Measurements from ENCODE around the gene PRMT9. TPM values are rescaled to one million over a fixed set of nuclear protein-coding genes. Genes with fewer than 3 reads are reported as not detected.

The PRMT9 gene
- total and polyA plus RNA-seq, 9 of the 15 experiments (the other 6 are each of a cell fraction or from before 2014, with no cell fraction given), result 3.5 to 15.6 (median 7.2) TPM

DNA sequence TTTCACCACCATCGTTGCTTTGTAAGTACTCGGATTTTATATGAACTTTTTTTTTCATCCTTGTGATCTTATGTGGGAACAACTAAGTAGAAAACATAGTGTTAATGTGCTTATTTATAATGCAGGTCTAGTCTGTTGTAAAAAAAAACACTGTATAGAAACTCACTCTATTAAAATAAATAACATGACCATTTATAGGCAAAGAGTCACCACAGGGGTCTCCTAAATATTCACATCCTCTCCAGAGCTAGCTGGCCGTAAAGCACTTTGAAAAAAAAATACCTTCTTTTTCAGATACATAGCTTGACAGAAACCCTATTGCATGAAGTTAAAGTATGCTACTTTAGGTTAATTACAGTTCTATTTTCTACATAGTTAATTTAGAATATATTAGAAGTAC is 55.5 kb downstream of the PRMT9 start:
- no peak for TF ChIP-seq ARID4B (CRISPR knock-in tag; IDR thresholded peaks at IDR 0.05)
- TF ChIP-seq ZNF347 (CRISPR knock-in tag; IDR thresholded peaks at IDR 0.05; ENCODE audit: low read depth), result no peak
- no peak for TF ChIP-seq ZEB2 (IDR thresholded peaks at IDR 0.05)
- TF ChIP-seq, protein P1, sequence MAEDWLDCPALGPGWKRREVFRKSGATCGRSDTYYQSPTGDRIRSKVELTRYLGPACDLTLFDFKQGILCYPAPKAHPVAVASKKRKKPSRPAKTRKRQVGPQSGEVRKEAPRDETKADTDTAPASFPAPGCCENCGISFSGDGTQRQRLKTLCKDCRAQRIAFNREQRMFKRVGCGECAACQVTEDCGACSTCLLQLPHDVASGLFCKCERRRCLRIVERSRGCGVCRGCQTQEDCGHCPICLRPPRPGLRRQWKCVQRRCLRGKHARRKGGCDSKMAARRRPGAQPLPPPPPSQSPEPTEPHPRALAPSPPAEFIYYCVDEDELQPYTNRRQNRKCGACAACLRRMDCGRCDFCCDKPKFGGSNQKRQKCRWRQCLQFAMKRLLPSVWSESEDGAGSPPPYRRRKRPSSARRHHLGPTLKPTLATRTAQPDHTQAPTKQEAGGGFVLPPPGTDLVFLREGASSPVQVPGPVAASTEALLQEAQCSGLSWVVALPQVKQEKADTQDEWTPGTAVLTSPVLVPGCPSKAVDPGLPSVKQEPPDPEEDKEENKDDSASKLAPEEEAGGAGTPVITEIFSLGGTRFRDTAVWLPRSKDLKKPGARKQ (CRISPR knock-in tag; IDR thresholded peaks at IDR 0.05), result no peak
- no peak for TF ChIP-seq RUNX1 (IDR thresholded peaks at IDR 0.05; ENCODE audit: low read depth)
- no peak for TF ChIP-seq ZFX (CRISPR knock-in tag; IDR thresholded peaks at IDR 0.05)
- TF ChIP-seq, protein P2, sequence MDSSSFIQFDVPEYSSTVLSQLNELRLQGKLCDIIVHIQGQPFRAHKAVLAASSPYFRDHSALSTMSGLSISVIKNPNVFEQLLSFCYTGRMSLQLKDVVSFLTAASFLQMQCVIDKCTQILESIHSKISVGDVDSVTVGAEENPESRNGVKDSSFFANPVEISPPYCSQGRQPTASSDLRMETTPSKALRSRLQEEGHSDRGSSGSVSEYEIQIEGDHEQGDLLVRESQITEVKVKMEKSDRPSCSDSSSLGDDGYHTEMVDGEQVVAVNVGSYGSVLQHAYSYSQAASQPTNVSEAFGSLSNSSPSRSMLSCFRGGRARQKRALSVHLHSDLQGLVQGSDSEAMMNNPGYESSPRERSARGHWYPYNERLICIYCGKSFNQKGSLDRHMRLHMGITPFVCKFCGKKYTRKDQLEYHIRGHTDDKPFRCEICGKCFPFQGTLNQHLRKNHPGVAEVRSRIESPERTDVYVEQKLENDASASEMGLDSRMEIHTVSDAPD (CRISPR knock-in tag; IDR thresholded peaks at IDR 0.05), result no peak
- no peak for TF ChIP-seq ETV1 (tag; conservative IDR thresholded peaks at IDR 0.05; ENCODE audit: low read depth)
- no peak for TF ChIP-seq ADNP (tag; IDR thresholded peaks at IDR 0.05)
- TF ChIP-seq, protein P3, sequence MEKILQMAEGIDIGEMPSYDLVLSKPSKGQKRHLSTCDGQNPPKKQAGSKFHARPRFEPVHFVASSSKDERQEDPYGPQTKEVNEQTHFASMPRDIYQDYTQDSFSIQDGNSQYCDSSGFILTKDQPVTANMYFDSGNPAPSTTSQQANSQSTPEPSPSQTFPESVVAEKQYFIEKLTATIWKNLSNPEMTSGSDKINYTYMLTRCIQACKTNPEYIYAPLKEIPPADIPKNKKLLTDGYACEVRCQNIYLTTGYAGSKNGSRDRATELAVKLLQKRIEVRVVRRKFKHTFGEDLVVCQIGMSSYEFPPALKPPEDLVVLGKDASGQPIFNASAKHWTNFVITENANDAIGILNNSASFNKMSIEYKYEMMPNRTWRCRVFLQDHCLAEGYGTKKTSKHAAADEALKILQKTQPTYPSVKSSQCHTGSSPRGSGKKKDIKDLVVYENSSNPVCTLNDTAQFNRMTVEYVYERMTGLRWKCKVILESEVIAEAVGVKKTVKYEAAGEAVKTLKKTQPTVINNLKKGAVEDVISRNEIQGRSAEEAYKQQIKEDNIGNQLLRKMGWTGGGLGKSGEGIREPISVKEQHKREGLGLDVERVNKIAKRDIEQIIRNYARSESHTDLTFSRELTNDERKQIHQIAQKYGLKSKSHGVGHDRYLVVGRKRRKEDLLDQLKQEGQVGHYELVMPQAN (IDR thresholded peaks at IDR 0.05; ENCODE audit: borderline replicate concordance), result no peak
- no peaks in the 10 kb centered on the region for H3K27me3 ChIP-seq (ENCODE audit: control insufficient read depth in 2 of 2, insufficient read depth in 2 of 2, low read length in 2 of 2)

More for the DNA sequence above, 55.5 kb downstream of the PRMT9 start:
- intact Hi-C loops (cut with micrococcal nuclease), result no loop called here
- no peak for DNase-seq (ENCODE audit: extremely low read depth in 1 of 4, low spot score in 3 of 4)
- Histone ChIP-seq H3K79me2 (ENCODE audit: control insufficient read depth, insufficient read depth, low read length) (no peaks in the 10 kb centered on the region), H3K27ac (ENCODE audit: extremely low read depth, low read depth, low read length) (no peak overlapping the region), H3K36me3 (ENCODE audit: control insufficient read depth, insufficient read depth, low read length) (peaks cover 88% of the 10 kb centered on the region; the same call in 2 of the 3 replicates), H3K4me1 (replicated peaks in 1 of 2; ENCODE audit: control insufficient read depth in 2 of 2, insufficient read depth in 2 of 2, low read length in 2 of 2) (no peaks in the 10 kb centered on the region), H3K9me1 (ENCODE audit: control insufficient read depth, insufficient read depth, low read length) (no peaks in the 10 kb centered on the region), H3K9me3 (replicated peaks; ENCODE audit: control insufficient read depth, insufficient read depth, low read depth, low read length) (no peaks in the 10 kb centered on the region), H4K20me1 (replicated peaks; ENCODE audit: control insufficient read depth, insufficient read depth, low read length) (no peaks in the 10 kb centered on the region), H3K9ac (ENCODE audit: insufficient read depth in 1 of 2, low read depth in 2 of 2, low read length in 2 of 2) (no peak overlapping the region), H3K4me3 (no peak overlapping the region), H3K4me2 (ENCODE audit: insufficient read depth, low read length) (no peak overlapping the region), H2AFZ (ENCODE audit: low read depth, low read length) (no peak overlapping the region)
- no peak for FAIRE-seq
- WGBS (ENCODE audit: insufficient coverage, low coverage, missing lambda C conversion rate), result 78% methylated on average over 3 of the region's 3 CpGs
- POLR2A ChIA-PET, result interaction anchor here (0.6 kb wide), 1 partner anchor 11 kb away, joined by 4 read pairs; the partner anchor contains the start of gene TMEM184C
- ATAC-seq, result no peak
- no TSS peak for BruUV-seq (replicated peaks)
- CTCF ChIA-PET (ENCODE audit: low intra/inter-chr PET ratio), result no interaction called here
- in situ Hi-C loops (cut with MboI), result no loop called here

All from K562 (cell line).